ENCODE data around the gene FREM1.

GRCh38 chr9:14741369-14741768 lies 168.9 kb downstream of the FREM1 start:
- TF ChIP-seq YY1 (IDR thresholded peaks at IDR 0.05; ENCODE audit: low read depth) (no peak), NFIC (IDR thresholded peaks at IDR 0.05) (no peak), RAD21 (IDR thresholded peaks at IDR 0.05; ENCODE audit: low read depth) (no peak), EP300 (IDR thresholded peaks at IDR 0.05; ENCODE audit: borderline replicate concordance) (no peak), CEBPB (IDR thresholded peaks at IDR 0.05) (no peak), ZBTB7A (IDR thresholded peaks at IDR 0.05; ENCODE audit: low read depth) (no peak), TAF1 (IDR thresholded peaks at IDR 0.05; ENCODE audit: low read depth) (no peak), MAX (IDR thresholded peaks at IDR 0.05) (no peak), CREB1 (IDR thresholded peaks at IDR 0.05; ENCODE audit: low read depth) (no peak), REST (IDR thresholded peaks at IDR 0.05; ENCODE audit: low read depth) (no peak), TCF12 (IDR thresholded peaks at IDR 0.05; ENCODE audit: low read depth) (no peak), TEAD4 (IDR thresholded peaks at IDR 0.05) (no peak)

Measured in Ishikawa (cell line).